ENCODE data around the gene CAMTA1. TPM values are rescaled to one million over a fixed set of nuclear protein-coding genes. Genes with fewer than 3 reads are reported as not detected.
A peak's percentile ranks its signal among the peaks of the same experiment; 100 is the strongest.

CAMTA1 gene
- polyA plus RNA-seq, 1 donor (not counting 4 experiments of a cell fraction or from before 2014, with no cell fraction given), result 51.4 TPM

DNA sequence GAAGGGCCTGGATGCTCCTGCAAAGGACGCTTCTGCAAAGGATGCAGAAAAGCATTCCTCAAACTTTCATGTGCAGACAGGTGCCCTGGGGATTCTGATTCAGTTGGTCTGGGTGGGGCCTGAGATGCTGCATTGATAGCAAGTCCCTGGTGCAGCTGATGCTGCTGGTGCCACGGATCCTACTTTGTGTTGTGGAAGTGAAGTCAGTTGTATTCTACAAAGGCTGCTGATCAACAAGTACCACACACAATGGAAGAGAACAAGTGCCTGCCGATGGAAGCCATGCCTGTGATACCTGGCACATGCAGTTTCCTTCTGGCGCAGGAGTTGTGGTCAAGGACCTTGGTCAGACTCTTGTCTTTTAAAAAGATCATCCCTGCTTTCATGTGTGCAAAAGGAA is 478.8 kb downstream of the CAMTA1 start:
- peaks cover 2% of the 10 kb centered on the region for H3K9me3 ChIP-seq (ENCODE audit: control insufficient read depth, low read depth, low read length)
- no peaks in the 10 kb centered on the region for H3K36me3 ChIP-seq (ENCODE audit: control insufficient read depth in 2 of 2, extremely low read depth in 1 of 2, insufficient read depth in 2 of 2, low read length in 2 of 2)
- FAIRE-seq (no peak), DNase-seq (ENCODE audit: low read depth, low spot score) (no peak)
- no peaks in the 10 kb centered on the region for H4K20me1 ChIP-seq (ENCODE audit: control insufficient read depth, extremely low read depth, insufficient read depth, low read length)
- H2AFZ ChIP-seq (ENCODE audit: control insufficient read depth, low read length), result no peak overlapping the region
- dilution Hi-C loops (cut with MboI; ENCODE audit: extremely low pct_ligation_motif_present, low sequenced_read_pairs), result no loop called here
- peaks cover 31% of the 10 kb centered on the region for H3K4me1 ChIP-seq (ENCODE audit: control insufficient read depth, extremely low read depth, insufficient read depth, low read length)
- H3K27me3 ChIP-seq (ENCODE audit: control insufficient read depth, extremely low read depth, insufficient read depth, low read length), result no peaks in the 10 kb centered on the region
- H3K9ac ChIP-seq (ENCODE audit: control insufficient read depth, extremely low read depth, insufficient read depth, low read length), result no peak overlapping the region
- no peak overlapping the region for H3K27ac ChIP-seq (ENCODE audit: control insufficient read depth, insufficient read depth, low read length)
- no peak overlapping the region for H3K4me2 ChIP-seq (ENCODE audit: control insufficient read depth, extremely low read depth, insufficient read depth, low read depth, low read length)
- H3K4me3 ChIP-seq (ENCODE audit: control insufficient read depth in 2 of 3, extremely low read depth in 1 of 3, insufficient read depth in 2 of 3, low read depth in 1 of 3, low read length in 3 of 3), result no peak overlapping the region
- H3K9me1 ChIP-seq (ENCODE audit: control insufficient read depth, extremely low read depth, insufficient read depth, low read length), result no peaks in the 10 kb centered on the region
- TF ChIP-seq, protein P1, sequence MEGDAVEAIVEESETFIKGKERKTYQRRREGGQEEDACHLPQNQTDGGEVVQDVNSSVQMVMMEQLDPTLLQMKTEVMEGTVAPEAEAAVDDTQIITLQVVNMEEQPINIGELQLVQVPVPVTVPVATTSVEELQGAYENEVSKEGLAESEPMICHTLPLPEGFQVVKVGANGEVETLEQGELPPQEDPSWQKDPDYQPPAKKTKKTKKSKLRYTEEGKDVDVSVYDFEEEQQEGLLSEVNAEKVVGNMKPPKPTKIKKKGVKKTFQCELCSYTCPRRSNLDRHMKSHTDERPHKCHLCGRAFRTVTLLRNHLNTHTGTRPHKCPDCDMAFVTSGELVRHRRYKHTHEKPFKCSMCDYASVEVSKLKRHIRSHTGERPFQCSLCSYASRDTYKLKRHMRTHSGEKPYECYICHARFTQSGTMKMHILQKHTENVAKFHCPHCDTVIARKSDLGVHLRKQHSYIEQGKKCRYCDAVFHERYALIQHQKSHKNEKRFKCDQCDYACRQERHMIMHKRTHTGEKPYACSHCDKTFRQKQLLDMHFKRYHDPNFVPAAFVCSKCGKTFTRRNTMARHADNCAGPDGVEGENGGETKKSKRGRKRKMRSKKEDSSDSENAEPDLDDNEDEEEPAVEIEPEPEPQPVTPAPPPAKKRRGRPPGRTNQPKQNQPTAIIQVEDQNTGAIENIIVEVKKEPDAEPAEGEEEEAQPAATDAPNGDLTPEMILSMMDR (optimal IDR thresholded peaks at IDR 0.05 in 1 of 3, IDR thresholded peaks at IDR 0.05 in 1 of 3, conservative IDR thresholded peaks at IDR 0.05 in 1 of 3; ENCODE audit: extremely low read depth in 1 of 3, insufficient read depth in 2 of 3, low read length in 3 of 3), result no peak
- TF ChIP-seq EZH2 (IDR thresholded peaks at IDR 0.05; ENCODE audit: low read length), result no peak
- no peaks in the 10 kb centered on the region for H3K79me2 ChIP-seq (ENCODE audit: control insufficient read depth, insufficient read depth, low read length)

DNA sequence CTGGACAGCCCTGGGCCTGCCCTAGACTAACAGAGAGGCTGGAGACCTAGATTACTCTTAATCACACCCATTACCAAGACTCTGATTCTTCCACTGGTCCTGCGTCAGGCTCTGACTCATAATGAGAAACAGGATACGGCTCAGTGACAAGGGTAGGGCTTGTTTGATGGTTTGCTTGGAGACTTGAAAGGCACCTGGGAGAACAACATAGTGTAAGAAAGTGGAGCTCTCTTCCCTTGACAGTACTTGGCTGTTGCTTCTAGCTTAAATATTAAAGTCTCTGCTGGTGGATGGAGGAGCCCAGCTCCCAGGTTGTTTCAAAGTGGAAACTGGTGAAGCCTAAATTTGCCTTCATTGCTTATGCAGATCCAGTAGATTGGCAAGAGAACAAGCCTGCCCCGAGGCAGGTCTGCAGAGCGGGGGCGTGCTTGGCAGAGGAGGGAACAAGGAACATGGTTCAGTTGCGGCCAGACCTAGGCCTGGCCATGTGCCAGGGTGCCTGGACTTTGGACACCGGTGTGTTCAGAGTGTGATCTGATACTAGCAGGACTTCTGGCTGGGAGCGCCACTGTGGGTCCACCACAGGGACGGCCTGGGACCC is 480.6 kb downstream of the CAMTA1 start:
- peak overlapping the region; percentile 70 for H3K27ac ChIP-seq (ENCODE audit: control insufficient read depth, insufficient read depth, low read length)
- dilution Hi-C loops (cut with MboI; ENCODE audit: extremely low pct_ligation_motif_present, low sequenced_read_pairs), result no loop called here
- H2AFZ ChIP-seq (ENCODE audit: control insufficient read depth, low read length), result peak overlapping the region; percentile 43
- peak overlapping the region; percentile 34 for H3K9ac ChIP-seq (ENCODE audit: control insufficient read depth, extremely low read depth, insufficient read depth, low read length)
- peak overlapping the region; percentile 54 for H3K4me2 ChIP-seq (ENCODE audit: control insufficient read depth, extremely low read depth, insufficient read depth, low read depth, low read length)
- H3K27me3 ChIP-seq (ENCODE audit: control insufficient read depth, extremely low read depth, insufficient read depth, low read length), result no peaks in the 10 kb centered on the region
- DNase-seq (ENCODE audit: low read depth, low spot score) (peak; percentile 88), FAIRE-seq (peak; percentile 98)
- no peaks in the 10 kb centered on the region for H3K9me1 ChIP-seq (ENCODE audit: control insufficient read depth, extremely low read depth, insufficient read depth, low read length)
- peaks cover 31% of the 10 kb centered on the region for H3K4me1 ChIP-seq (ENCODE audit: control insufficient read depth, extremely low read depth, insufficient read depth, low read length)
- no peaks in the 10 kb centered on the region for H4K20me1 ChIP-seq (ENCODE audit: control insufficient read depth, extremely low read depth, insufficient read depth, low read length)
- TF ChIP-seq EZH2 (IDR thresholded peaks at IDR 0.05; ENCODE audit: low read length), result no peak
- TF ChIP-seq, protein P1 (optimal IDR thresholded peaks at IDR 0.05 in 1 of 3, IDR thresholded peaks at IDR 0.05 in 1 of 3, conservative IDR thresholded peaks at IDR 0.05 in 1 of 3; ENCODE audit: extremely low read depth in 1 of 3, insufficient read depth in 2 of 3, low read length in 3 of 3), result no peak
- no peak overlapping the region for H3K4me3 ChIP-seq (ENCODE audit: control insufficient read depth in 2 of 3, extremely low read depth in 1 of 3, insufficient read depth in 2 of 3, low read depth in 1 of 3, low read length in 3 of 3)
- no peaks in the 10 kb centered on the region for H3K79me2 ChIP-seq (ENCODE audit: control insufficient read depth, insufficient read depth, low read length)
- H3K9me3 ChIP-seq (ENCODE audit: control insufficient read depth, low read depth, low read length), result peaks cover 5% of the 10 kb centered on the region
- H3K36me3 ChIP-seq (ENCODE audit: control insufficient read depth in 2 of 2, extremely low read depth in 1 of 2, insufficient read depth in 2 of 2, low read length in 2 of 2), result no peaks in the 10 kb centered on the region

All from keratinocyte (primary cell).